Stimulated activated naive CD8-positive, alpha-beta T cell treated with anti-CD3 and anti-CD28 coated beads, Interleukin-15, Interleukin-2, amounts not matched to agents 100 ng/mL and 50 ng/mL, for 24 hours (primary cell): ENCODE measurements around the gene BEST1.

Experiments used
- H3K27ac Mint-ChIP-seq: one replicate; pipeline ENCODE4 v1.8.0; 2021; ENCODE audit warnings: mild to moderate bottlenecking, mixed read lengths
- H3K27me3 Mint-ChIP-seq: one replicate; pipeline ENCODE4 v1.8.0; 2021; ENCODE audit warnings: mixed read lengths
- H3K36me3 Mint-ChIP-seq: one replicate; pipeline ENCODE4 v1.8.0; 2021; ENCODE audit warnings: low read depth, mixed read lengths
- H3K4me1 Mint-ChIP-seq: one replicate; pipeline ENCODE4 v1.8.0; 2021; ENCODE audit warnings: low read depth, mixed read lengths
- H3K4me3 Mint-ChIP-seq: one replicate; pipeline ENCODE4 v1.8.0; 2021; ENCODE audit warnings: mild to moderate bottlenecking, mixed read lengths
- H3K9me3 Mint-ChIP-seq: one replicate; pipeline ENCODE4 v1.8.0; 2021; ENCODE audit warnings: mixed read lengths

Gene BEST1

GRCh38 chr11:61923166-61924063 lies 26.7 kb upstream of the BEST1 start:
- Mint-ChIP-seq H3K36me3 (no peaks in the 10 kb centered on the region), H3K4me3 (no peak overlapping the region), H3K9me3 (no peaks in the 10 kb centered on the region), H3K4me1 (peaks cover under 1% of the 10 kb centered on the region), H3K27ac (no peak overlapping the region), H3K27me3 (peaks cover 30% of the 10 kb centered on the region)

GRCh38 chr11:61924064-61924455 lies 26.1 kb upstream of the BEST1 start:
- Mint-ChIP-seq H3K4me1 (no peaks in the 10 kb centered on the region), H3K4me3 (no peak overlapping the region), H3K27ac (no peak overlapping the region), H3K9me3 (no peaks in the 10 kb centered on the region), H3K27me3 (peaks cover 24% of the 10 kb centered on the region), H3K36me3 (no peaks in the 10 kb centered on the region)

- Mint-ChIP-seq H3K9me3 (no peaks in the 10 kb centered on the region), H3K36me3 (no peaks in the 10 kb centered on the region), H3K27ac (no peak overlapping the region), H3K4me1 (no peaks in the 10 kb centered on the region), H3K27me3 (peaks cover 12% of the 10 kb centered on the region), H3K4me3 (no peak overlapping the region)
Observed at GRCh38 chr11:61925736-61926135, 24.4 kb upstream of the BEST1 start.

- Mint-ChIP-seq H3K27ac (no peak overlapping the region), H3K36me3 (no peaks in the 10 kb centered on the region), H3K27me3 (peaks cover 11% of the 10 kb centered on the region), H3K4me3 (no peak overlapping the region), H3K9me3 (no peaks in the 10 kb centered on the region), H3K4me1 (no peaks in the 10 kb centered on the region)
Observed at GRCh38 chr11:61926235-61926634, 23.9 kb upstream of the BEST1 start.

GRCh38 chr11:61927501-61927900 lies 22.6 kb upstream of the BEST1 start:
- Mint-ChIP-seq H3K4me1 (no peaks in the 10 kb centered on the region), H3K27me3 (peaks cover 10% of the 10 kb centered on the region), H3K9me3 (no peaks in the 10 kb centered on the region), H3K36me3 (no peaks in the 10 kb centered on the region), H3K27ac (no peak overlapping the region), H3K4me3 (no peak overlapping the region)

- Mint-ChIP-seq H3K4me1 (no peaks in the 10 kb centered on the region), H3K27ac (no peak overlapping the region), H3K36me3 (no peaks in the 10 kb centered on the region), H3K4me3 (no peak overlapping the region), H3K9me3 (peaks cover 6% of the 10 kb centered on the region), H3K27me3 (peaks cover 18% of the 10 kb centered on the region)
Observed at GRCh38 chr11:61928606-61929005, 21.5 kb upstream of the BEST1 start.

- Mint-ChIP-seq H3K9me3 (peaks cover 7% of the 10 kb centered on the region), H3K4me1 (no peaks in the 10 kb centered on the region), H3K27ac (no peak overlapping the region), H3K27me3 (peaks cover 20% of the 10 kb centered on the region), H3K4me3 (no peak overlapping the region), H3K36me3 (no peaks in the 10 kb centered on the region)
Observed at GRCh38 chr11:61930933-61931332, 19.2 kb upstream of the BEST1 start.

- Mint-ChIP-seq H3K27me3 (peaks cover 33% of the 10 kb centered on the region), H3K27ac (no peak overlapping the region), H3K9me3 (peaks cover 14% of the 10 kb centered on the region), H3K4me3 (no peak overlapping the region), H3K4me1 (no peaks in the 10 kb centered on the region), H3K36me3 (no peaks in the 10 kb centered on the region)
Observed at GRCh38 chr11:61935861-61936260, 14.3 kb upstream of the BEST1 start.

- Mint-ChIP-seq H3K27ac (no peak overlapping the region), H3K4me1 (no peaks in the 10 kb centered on the region), H3K27me3 (peaks cover 27% of the 10 kb centered on the region), H3K9me3 (peaks cover 9% of the 10 kb centered on the region), H3K36me3 (no peaks in the 10 kb centered on the region), H3K4me3 (no peak overlapping the region)
Observed at GRCh38 chr11:61940466-61940865, 9.7 kb upstream of the BEST1 start.

GRCh38 chr11:61945191-61945590 lies 5.0 kb upstream of the BEST1 start:
- H3K4me3 Mint-ChIP-seq = no peak overlapping the region
- no peaks in the 10 kb centered on the region for H3K4me1 Mint-ChIP-seq
- no peak overlapping the region for H3K27ac Mint-ChIP-seq
- H3K9me3 Mint-ChIP-seq = no peaks in the 10 kb centered on the region
- peaks cover 9% of the 10 kb centered on the region for H3K27me3 Mint-ChIP-seq
- H3K36me3 Mint-ChIP-seq = no peaks in the 10 kb centered on the region

GRCh38 chr11:61946894-61947293 lies 3.3 kb upstream of the BEST1 start:
- Mint-ChIP-seq H3K9me3 (no peaks in the 10 kb centered on the region), H3K27ac (no peak overlapping the region), H3K27me3 (peaks cover 6% of the 10 kb centered on the region), H3K4me1 (no peaks in the 10 kb centered on the region), H3K4me3 (no peak overlapping the region), H3K36me3 (no peaks in the 10 kb centered on the region)

GRCh38 chr11:61947486-61948210 lies 2.5 kb upstream of the BEST1 start:
- Mint-ChIP-seq H3K4me3 (no peak overlapping the region), H3K36me3 (no peaks in the 10 kb centered on the region), H3K27me3 (peaks cover 4% of the 10 kb centered on the region), H3K4me1 (no peaks in the 10 kb centered on the region), H3K27ac (no peak overlapping the region), H3K9me3 (no peaks in the 10 kb centered on the region)

- no peaks in the 10 kb centered on the region for H3K9me3 Mint-ChIP-seq
- H3K4me3 Mint-ChIP-seq = no peak overlapping the region
- no peaks in the 10 kb centered on the region for H3K27me3 Mint-ChIP-seq
- no peak overlapping the region for H3K27ac Mint-ChIP-seq
- H3K4me1 Mint-ChIP-seq = no peaks in the 10 kb centered on the region
- no peaks in the 10 kb centered on the region for H3K36me3 Mint-ChIP-seq
Observed at GRCh38 chr11:61948505-61948904, 1.6 kb upstream of the BEST1 start.

- no peaks in the 10 kb centered on the region for H3K36me3 Mint-ChIP-seq
- H3K27ac Mint-ChIP-seq = no peak overlapping the region
- no peaks in the 10 kb centered on the region for H3K9me3 Mint-ChIP-seq
- H3K4me3 Mint-ChIP-seq = no peak overlapping the region
- no peaks in the 10 kb centered on the region for H3K4me1 Mint-ChIP-seq
- H3K27me3 Mint-ChIP-seq = peaks cover 8% of the 10 kb centered on the region
Observed at GRCh38 chr11:61949169-61950034, 749 bp upstream of the BEST1 start.
